GM10248 (cell line): Measurements from ENCODE around the gene GAST.

ENCODE experiments used
- CTCF ChIA-PET: fragments of 300-600 bp; sonication (Branson Sonifier 250); formaldehyde crosslinking; extraction: SDS; loops from one replicate; lab custom pipeline; 2021; ENCODE audit warnings: antibody characterized with exemption; lab: Yijun Ruan, JAX
- POLR2A ChIA-PET: fragments of 350-650 bp; sonication (Branson Sonifier 250); formaldehyde crosslinking; extraction: SDS; loops from one replicate; lab custom pipeline; 2020; ENCODE audit warnings: antibody characterized with exemption; lab: Yijun Ruan, JAX
- DNase-seq: peaks from one replicate; pipeline ENCODE4 v3.0.0; 2012; ENCODE audit errors: extremely low spot score
- TF ChIP-seq, protein P1 (sequence below): IDR thresholded peaks from 2 replicates; pipeline ENCODE4 v1.5.1; 2012; ENCODE audit warnings: mild to moderate bottlenecking, low read depth; ENCODE audit errors: extremely low read depth, missing control alignments, control extremely low read depth

GAST gene

DNA sequence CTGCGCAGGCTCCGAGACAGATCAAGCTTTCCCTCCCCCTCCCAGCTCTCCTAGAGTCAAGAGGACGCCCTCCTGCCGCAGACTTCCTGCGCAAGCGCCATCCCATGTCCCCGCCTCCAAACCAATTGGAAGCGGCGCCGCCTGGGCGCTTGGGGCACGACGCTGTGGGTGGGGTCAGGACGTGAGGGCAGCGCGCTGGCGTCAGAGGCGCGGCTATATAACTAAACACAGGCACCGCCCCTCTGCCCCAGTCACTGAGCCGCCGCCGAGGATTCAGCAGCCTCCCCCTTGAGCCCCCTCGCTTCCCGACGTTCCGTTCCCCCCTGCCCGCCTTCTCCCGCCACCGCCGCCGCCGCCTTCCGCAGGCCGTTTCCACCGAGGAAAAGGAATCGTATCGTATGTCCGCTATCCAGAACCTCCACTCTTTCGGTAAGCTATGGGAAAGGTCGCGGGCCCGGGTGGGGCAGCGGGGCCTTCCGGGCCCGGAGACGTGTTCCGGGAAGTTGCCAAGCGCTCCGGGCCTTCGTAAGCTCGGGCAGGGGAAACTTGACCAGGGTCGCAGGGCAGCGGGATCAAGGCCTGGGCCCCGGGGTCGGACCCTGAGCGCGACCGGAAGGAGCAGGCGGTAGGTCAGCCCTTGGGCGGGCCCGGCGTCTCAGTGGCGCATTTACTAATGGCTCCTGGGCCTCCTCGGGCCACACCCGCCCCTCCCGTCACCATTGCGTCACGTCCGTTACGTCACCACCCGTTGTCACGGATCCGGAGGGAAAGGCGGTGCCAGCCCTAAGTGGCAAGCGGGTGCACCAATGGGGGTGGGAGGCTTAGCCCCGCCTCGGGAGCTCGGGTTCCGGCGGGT, 23.3 kb upstream of the GAST start, which contains the start of gene EIF1:
Gene EIF1 (plus strand): TSS at position 245 of the 856 bp plus-strand sequence. CDS start 154 bp downstream, at position 399.
- ChIA-PET POLR2A (interaction anchor here (0.5 to 5.8 kb wide), 21 partner anchors 10 to 1759 kb away, joined by 3 to 134 read pairs (median 4); partner anchors contain the start of genes DNAJC7 and JUP), CTCF (interaction anchor here (0.6 to 9.3 kb wide), 7 partner anchors 9 to 331 kb away, joined by 3 to 118 read pairs (median 18); partner anchors contain the start of gene NKIRAS2)
- TF ChIP-seq, protein P1, sequence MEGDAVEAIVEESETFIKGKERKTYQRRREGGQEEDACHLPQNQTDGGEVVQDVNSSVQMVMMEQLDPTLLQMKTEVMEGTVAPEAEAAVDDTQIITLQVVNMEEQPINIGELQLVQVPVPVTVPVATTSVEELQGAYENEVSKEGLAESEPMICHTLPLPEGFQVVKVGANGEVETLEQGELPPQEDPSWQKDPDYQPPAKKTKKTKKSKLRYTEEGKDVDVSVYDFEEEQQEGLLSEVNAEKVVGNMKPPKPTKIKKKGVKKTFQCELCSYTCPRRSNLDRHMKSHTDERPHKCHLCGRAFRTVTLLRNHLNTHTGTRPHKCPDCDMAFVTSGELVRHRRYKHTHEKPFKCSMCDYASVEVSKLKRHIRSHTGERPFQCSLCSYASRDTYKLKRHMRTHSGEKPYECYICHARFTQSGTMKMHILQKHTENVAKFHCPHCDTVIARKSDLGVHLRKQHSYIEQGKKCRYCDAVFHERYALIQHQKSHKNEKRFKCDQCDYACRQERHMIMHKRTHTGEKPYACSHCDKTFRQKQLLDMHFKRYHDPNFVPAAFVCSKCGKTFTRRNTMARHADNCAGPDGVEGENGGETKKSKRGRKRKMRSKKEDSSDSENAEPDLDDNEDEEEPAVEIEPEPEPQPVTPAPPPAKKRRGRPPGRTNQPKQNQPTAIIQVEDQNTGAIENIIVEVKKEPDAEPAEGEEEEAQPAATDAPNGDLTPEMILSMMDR: no peak
- DNase-seq: peak; percentile 96

DNA sequence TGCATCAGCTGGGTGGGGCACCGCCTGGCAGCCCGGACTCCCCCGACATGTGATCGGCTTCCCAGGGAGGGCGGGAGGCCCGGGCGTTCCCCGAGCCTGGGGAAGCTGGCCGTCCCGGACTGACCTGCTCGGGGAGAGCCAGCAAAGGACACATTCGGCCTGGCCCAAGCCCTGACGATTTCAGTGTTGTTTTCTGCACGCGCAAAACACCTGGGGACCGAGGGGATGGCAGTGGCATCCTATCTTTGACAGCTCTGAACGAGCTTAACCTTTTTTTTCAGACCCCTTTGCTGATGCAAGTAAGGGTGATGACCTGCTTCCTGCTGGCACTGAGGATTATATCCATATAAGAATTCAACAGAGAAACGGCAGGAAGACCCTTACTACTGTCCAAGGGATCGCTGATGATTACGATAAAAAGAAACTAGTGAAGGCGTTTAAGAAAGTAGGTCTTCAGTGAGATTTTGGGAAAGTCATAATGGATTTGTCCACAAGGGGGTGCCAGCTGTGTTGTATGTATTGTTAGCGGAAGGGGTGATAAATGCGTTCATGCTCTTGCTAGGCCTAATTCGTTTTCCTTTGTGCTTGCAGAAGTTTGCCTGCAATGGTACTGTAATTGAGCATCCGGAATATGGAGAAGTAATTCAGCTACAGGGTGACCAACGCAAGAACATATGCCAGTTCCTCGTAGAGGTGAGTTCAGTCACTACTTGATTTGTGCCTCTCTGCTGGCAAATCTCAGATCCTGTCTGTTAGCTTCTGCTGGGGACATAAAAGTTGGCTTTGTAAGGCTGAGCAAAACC, 22.4 kb upstream of the GAST start:
- POLR2A ChIA-PET: interaction anchor here (0.5 to 5.8 kb wide), 15 partner anchors 11 to 1417 kb away, joined by 3 to 134 read pairs (median 4); partner anchors contain the start of genes DNAJC7 and JUP
- TF ChIP-seq, protein P1: peak; percentile 38
- no peak for DNase-seq
- CTCF ChIA-PET: interaction anchor here (0.6 to 9.3 kb wide), 8 partner anchors 9 to 331 kb away, joined by 3 to 118 read pairs (median 11); partner anchors contain the start of gene NKIRAS2

GRCh38 chr17:41690497-41690896, 21.6 kb upstream of the GAST start:
- TF ChIP-seq, protein P1: no peak
- ChIA-PET POLR2A (interaction anchor here (0.5 to 5.8 kb wide), 4 partner anchors 12 to 1417 kb away, joined by 3 to 134 read pairs (median 4); partner anchors contain the start of gene KLHL11), CTCF (interaction anchor here (0.7 to 9.3 kb wide), 6 partner anchors 8 to 42 kb away, joined by 3 to 118 read pairs (median 25); no protein-coding TSS in a partner anchor)
- DNase-seq: no peak

- ChIA-PET CTCF (interaction anchor here (0.7 to 9.3 kb wide), 6 partner anchors 7 to 42 kb away, joined by 3 to 118 read pairs (median 25); no protein-coding TSS in a partner anchor), POLR2A (interaction anchor here (0.6 to 5.8 kb wide), 4 partner anchors 9 to 1197 kb away, joined by 3 to 134 read pairs (median 4); partner anchors contain the start of gene KLHL11)
- TF ChIP-seq, protein P1: no peak
- DNase-seq: no peak
These were observed 20.9 kb upstream of the GAST start for GRCh38 chr17:41691031-41691777.

- ChIA-PET POLR2A (interaction anchor here (0.5 to 5.8 kb wide), 8 partner anchors 9 to 1395 kb away, joined by 3 to 134 read pairs (median 4); no protein-coding TSS in a partner anchor), CTCF (interaction anchor here (1.2 to 9.3 kb wide), 4 partner anchors 13 to 144 kb away, joined by 4 to 118 read pairs (median 18); no protein-coding TSS in a partner anchor)
- no peak for DNase-seq
- TF ChIP-seq, protein P1: no peak
These were observed 19.2 kb upstream of the GAST start for GRCh38 chr17:41692722-41693521.
